CMK (cell line): ENCODE measurements around the gene RASAL1.

Experiments
- DNase-seq: peaks from one replicate; pipeline ENCODE4 v3.0.0-alpha.2; 2010; ENCODE audit warnings: low read depth

The RASAL1 gene

DNA sequence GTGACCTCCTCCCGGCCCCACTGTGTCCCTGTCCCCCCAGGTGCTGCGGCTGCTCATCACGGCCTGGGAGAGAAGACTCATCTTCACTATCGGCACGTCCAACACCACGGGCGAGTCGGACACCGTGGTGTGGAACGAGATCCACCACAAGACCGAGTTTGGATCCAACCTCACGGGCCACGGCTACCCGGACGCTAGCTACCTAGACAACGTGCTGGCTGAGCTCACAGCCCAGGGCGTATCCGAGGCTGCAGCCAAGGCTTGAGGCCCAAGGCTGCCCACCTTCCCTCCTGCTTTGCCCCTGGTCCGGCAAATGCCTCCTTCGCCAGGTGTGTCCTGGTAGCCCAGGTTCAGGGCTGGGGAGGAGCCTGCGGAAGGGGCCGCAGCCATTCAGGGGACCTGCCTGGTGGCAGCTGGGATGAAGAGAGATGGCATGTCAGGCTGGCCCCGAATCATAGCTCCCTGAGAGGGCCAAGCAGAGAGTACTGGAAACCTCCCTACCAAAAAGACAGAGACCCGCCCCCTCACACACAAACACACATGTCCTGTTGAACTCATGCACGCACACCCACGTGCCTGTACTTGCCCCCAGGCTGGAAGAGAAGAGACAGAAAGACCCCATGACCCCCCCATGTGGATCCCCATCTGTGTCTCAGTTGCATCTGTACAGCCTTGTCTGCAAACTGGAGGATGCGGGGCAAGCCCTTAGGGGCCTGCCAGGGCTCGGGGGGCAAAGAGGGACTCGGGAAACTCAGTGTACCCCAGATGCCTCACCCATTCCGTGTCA, 38.7 kb downstream of the RASAL1 start:
- DNase-seq = no peak

DNA sequence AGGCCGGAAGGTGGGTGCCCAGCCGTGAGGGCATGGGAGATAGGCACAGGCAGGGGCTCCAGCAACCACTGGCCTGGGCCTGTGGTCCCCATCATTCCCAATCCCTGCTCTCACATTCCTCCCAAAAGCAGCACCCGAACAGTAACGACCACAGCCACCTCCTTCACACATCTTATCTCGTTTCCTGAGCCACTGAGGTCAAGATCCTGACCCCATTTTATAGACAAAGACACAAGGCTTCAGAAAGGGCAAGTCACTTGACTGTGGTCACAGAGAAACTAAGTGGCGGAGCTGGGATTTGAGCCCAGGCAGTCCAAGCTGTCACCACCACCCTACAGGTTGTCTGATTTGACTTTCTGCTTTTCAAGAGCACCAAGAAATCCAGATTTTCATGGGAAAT, 40.2 kb downstream of the RASAL1 start:
- no peak for DNase-seq

DNA sequence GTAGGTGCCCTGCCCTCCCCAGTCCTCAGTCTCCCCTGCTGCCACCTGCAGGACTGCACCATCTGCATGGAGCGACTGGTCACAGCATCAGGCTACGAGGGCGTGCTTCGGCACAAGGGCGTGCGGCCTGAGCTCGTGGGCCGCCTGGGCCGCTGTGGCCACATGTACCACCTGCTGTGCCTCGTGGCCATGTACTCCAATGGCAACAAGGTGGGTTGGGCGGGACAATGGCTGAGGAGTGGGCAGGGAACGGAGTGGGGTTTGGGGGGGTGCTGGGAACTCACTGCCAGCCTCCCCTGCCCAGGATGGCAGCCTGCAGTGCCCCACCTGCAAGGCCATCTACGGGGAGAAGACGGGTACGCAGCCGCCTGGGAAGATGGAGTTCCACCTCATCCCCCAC, 40.8 kb downstream of the RASAL1 start:
- DNase-seq = no peak

DNA sequence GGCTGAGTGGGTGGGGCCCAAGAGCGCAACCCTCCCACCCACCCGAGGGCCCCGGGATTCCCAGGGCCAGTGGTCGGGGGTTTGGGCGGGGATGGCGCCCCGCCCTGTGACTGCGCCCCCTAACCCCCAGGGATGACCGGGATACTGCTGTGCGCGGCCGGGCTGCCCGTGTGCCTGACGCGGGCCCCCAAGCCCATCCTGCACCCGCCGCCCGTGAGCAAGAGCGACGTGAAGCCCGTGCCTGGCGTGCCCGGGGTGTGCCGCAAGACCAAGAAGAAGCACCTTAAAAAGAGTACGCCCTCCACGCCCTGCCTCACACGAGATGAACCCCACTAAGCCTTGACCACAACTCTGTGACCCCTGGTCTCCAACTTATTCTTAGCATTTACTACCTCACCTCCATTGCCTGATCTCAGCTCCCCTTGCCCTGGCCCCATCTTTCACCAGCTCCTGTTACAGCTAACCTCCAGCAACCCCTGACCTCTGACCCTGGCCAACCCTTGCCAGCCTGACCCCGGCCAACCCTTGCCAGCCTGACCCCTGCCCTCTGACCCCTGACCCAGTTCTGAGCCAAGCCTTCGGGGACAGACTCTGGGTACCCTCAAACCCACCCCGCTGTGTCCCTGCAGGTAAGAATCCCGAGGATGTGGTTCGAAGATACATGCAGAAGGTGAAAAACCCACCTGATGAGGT, 42.0 kb downstream of the RASAL1 start:
- DNase-seq = no peak

DNA sequence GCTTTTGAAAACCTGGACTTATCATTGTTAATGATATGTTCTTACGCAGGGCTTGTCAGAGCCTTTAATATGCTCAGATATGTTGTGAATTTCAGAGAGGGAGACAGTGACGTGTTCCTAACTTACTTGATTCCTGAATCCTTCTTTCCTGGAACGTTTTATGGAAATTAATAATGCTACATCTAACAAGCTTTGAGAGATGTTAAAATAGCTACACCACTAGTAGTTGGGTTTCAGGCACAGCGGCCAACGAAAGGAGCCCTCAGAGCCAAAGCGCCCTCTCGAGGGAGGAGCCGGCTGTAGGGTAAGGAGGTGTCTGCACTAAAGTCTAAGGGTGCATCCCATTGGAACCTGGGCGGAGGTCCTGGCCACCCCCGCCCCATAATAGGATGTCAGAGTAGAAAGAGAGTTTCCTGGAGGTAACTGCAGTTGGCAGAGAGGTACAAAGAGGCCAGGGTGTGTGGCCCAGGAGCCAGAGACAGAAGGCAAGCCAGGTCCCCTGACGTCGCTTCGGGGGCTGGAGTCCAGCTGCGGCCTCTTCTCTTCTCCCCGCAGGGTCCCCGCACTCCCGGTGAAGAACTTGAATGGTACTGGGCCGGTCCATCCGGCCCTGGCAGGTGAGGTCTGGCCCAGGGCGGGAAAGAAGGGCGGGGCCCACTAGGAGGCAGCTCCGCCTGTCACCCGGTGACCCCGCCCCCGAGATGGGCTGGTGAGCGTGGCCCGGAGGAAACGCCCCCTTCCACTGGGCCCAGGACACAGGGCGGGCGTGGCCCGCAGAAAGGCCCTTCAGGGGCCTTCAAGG, 42.8 kb downstream of the RASAL1 start:
- DNase-seq = no peak

DNA sequence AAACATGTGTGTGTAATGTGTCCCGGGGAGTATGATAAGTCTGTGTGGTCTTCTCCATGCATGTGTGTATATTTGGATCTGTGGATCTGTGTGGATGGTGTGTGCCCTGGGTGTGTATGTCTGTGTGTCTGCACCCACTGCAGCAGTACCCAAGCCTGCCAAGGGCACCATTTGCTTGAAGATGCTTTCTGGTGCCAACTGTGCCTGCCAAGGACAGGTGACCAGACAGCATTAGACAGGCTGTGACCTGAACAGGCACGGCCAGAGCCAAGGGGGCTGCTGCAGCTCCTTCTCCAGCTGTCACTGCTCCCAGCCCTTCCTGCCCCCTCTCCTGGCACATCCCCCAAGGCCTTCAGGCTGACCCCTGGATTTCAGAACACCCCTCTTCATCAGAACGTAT, 44.1 kb downstream of the RASAL1 start:
- no peak for DNase-seq

DNA sequence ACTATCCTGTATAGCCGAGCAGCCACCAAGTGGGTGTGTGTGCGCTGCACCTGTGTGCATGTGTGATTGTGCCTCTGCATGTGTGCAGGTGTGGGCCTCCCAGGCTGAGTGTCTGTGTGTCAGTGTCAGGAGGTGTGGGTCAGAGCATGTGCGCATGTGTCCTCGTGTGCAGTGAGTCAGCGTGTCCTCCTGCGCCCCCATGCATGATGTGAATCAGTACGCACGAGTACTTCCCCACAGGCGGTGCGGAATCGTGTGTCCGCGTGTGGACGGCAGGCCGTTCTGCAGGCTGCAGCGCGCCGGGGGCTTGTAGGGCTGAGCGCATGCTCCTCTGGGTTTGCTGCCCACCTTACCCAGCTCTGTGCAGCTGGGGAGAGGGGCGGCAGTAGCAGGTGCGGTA, 44.8 kb downstream of the RASAL1 start:
- no peak for DNase-seq

DNA sequence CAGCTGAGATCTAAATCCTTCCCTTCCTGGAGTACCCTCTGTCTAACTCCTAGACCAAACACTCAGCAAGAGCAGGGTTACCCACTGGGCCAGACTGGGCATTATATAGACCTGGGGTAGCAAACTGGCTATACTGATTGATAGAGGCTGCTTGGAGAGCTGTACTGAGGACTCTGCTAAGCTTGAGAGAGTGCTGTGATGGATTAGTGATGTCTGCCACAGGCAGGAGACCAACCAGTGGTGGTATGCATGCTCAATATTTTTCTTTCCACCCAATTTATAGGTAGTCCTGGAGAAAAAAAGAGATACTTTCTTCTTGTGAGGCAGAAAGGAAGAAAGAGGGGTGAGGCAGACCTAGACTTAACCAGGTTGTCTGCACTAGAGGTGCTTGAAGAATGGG, 45.7 kb downstream of the RASAL1 start:
- no peak for DNase-seq

DNA sequence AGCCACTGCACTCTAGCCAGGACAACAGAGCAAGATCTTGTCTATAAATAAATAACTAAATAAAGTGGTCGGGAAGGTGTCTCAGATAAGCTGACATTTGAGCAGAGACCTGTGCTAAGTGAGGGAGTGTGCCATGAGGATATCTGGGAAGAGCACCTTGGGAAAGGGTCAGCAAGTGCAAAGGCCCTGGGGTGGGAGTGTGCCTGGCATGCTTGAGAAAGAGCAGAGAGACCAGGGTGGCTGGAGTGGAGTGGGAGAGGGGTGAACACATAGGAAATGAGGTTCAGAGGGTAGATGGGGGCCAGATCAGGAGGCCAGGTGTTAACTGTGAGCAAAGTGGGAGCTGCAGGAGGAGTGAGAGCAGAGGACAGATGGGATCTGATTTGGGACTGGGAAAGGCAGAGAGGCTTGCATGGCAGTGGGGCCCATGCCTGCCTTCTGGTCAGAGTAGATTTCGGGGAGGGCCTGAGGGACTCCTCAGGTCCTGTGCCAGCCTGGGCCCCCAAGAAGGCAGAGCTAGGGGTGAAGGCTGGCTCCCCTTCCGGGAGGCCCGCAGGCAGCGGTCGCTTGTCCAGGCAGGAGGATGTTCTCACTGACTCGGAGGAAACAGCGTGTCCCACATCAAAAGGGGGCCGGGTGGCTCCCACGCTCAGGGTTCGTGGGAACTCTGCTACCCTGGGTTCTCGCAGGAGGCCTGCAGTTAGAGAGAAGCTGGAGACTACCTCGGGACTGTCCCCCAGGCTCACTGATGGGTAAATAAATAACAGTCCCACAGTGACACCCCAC, 46.4 kb downstream of the RASAL1 start:
- no peak for DNase-seq

DNA sequence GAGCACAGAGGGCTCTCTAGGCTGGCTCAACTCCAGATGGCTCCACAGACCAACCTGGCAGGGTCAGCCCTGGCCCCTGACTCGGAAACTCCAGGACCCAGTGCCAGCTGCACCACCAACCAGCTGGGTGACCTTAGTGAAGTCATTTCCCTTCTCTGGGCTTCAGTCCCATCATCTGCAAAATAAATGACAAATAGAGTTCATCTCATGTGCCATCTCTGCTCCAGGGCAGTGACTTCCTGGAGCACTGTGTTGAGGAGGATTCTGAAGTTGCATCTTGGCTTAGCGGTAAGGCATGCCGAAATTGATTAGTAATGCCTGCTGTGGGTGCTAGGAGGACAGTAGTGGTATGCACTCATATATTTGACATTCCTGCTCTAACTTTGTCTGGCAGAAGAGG, 47.5 kb downstream of the RASAL1 start:
- DNase-seq = no peak

DNA sequence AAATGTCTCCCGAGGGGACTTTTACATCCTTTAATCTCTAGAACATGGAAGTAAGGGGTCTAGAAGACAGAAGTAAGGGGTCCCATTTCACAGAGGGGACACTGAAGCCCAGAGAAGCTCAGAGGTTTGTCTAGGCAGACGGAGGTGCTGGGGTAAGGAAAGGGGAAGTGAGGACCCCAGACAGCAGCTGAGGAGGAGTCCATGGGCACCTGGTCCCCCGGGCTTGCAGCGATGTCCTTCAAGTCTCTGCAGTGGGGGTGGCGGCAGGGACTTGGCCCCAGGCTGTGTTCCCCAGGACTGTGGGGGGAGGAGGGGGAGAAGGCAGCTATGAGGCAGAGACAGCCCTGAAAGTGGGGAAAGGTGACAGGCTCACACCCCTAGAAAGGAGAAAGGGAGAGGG, 48.4 kb downstream of the RASAL1 start:
- no peak for DNase-seq

DNA sequence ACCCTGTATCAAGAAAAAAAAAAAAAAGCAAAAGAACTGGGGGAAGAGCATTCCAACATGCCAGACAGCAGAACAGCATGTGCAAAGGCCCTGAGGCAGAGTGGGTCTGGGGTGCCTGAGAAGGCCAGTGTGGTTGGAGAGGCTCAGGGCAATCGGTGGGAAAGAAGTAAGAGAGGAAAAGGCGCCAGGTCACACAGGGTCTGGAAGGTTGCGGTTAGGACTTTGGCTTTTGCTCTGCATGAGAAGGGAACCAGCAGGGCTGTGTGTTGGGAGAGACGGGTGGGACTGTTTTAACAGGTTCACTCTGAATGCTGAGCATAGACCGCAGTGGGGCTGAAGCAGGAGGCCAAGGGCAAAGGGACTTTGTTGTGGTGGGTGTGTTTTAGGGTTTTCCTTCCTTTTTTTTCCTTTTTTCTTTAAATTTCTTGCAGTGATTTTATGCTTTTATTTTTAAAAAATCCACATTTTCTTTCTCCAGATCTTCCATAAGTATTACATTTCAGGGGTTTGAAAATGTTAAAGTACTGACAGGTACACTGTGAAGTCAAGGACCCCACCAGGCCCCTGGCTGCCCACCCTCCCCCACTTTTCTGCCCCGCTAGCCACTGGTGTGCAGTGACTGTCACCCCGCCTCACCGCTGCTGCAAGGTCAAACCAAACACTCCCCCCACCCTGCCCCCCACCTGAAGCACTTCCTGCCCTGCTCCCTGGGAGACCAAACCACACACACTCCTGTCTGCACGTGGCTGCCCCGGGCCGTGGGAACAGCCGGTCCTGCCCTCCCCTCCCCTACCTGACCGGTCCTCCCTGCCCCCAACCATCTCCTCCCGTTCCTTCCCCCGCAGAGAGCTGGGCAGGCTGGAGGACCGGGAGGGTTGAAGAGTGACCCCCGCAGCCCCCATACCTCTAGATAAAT, 49.1 kb downstream of the RASAL1 start:
- DNase-seq = no peak

DNA sequence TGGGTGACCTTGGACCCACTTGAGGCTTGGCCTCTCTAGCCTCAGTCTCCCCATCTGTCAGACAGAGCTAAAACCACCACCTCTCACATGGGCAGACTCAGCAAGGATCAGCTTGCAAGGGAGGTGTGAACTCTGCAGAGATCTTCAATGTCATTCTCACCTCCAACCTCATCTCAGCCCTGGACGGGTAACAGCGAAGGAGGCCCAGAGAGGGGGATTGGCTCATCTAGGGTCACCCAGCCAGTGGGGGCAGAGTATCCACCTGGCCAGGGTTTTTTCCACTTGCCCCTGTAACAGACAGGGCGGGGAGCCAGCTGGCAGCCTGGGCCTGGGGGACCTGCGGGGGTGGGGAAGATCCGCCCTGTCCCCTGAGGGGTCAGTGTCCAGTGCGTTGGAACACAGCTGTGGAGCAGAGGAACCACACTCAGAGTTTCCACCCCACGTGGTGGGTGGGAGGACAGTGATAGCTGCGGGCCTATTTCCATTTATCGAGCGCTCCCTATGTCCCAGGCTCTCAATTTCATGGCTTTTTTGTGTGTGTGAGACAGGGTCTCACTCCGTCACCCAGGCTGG, 51.6 kb downstream of the RASAL1 start:
- no peak for DNase-seq

DNA sequence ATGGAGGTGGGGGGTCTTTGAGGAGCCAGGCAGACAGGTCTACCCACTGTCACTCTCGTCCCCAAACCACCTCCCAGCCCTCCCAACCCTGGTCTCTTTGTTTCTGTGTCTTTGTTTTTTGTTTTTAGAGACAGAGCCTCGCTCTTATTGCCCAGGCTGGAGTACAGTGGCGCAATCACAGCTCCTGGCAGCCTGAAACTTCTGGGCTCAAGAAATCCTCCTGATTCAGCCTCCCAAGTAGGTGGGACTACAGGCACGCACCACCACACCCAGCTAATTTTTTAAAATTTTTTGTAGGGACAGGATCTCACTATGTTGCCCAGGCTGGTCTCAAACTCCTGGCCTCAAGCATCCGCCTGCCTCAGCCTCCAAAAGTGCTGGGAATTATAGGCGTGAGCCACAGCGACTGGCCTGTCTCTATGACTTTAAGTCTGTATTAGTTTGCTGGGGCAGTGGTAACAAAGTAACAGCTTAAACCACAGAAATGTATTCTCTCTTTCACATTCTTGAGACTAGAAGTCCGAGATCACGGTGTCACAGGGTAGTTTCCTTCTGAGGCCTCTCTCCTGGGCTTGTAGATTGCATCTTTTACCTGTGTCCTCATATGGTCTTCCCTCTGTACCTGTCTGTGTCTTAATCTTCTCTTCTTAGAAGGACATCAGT, 52.9 kb downstream of the RASAL1 start:
- DNase-seq = no peak

DNA sequence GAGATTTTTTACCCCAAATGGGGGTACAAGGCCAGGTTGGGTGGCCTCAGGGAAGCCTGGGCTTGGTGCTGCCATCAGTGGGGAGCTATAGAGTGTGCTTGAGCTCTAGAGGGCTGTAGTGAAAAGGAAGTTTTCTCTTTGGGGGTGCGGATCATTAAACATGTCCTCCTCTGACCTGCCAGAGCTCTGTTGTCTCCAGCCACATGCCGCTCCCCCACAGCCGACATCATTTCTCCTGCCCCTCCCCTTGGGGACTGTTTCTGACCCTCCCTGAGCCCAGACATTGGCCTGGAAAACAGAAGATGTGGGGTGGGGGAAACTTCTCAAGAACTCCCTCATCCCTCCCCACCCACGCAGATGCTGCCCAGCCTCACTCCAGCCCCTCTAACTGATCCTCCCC, 53.7 kb downstream of the RASAL1 start:
- DNase-seq = no peak

DNA sequence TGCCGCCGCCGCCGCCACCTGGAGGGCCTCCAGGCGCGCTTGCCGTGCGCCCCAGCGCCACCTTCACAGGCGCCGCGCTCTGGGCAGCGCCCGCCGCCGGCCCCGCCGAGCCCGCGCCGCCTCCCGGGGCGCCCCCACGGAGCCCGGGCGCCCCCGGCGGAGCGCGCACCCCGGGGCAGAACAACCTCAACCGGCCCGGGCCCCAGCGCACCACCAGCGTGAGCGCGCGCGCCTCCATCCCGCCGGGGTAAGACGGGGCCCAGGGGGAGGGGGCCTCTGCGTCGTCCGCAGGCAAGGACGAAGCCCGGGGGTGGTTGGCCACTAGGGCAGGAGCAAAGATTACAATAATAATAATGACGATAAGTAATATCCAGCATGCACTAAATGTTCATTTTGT, 57.7 kb downstream of the RASAL1 start:
- no peak for DNase-seq

DNA sequence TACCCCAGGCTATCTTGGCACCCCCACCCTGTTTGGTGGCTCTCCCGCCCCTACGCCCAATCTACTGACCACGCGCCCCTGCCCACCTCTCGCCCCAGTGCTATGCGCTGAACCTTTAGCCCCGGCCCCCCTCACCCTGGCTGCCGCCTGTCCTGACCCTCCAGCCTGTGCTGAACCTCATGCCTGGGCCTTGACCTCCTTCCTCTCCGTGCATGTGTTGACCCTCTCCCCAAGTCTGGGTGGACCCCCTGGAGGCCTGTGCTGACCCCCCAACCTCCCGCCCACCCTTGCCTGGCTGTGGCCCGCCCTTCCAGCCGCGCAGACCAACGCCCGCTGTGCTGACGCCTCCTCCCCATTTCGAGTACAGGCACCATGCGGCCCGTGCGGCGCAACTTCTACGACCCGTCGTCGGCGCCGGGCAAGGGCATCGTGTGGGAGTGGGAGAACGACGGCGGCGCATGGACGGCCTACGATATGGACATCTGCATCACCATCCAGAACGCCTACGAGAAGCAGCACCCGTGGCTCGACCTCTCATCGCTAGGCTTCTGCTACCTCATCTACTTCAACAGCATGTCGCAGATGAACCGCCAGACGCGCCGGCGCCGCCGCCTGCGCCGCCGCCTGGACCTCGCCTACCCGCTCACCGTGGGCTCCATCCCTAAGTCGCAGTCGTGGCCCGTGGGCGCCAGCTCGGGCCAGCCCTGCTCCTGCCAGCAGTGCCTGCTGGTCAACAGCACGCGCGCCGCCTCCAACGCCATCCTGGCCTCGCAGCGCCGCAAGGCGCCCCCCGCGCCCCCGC, 58.3 kb downstream of the RASAL1 start:
- no peak for DNase-seq

DNA sequence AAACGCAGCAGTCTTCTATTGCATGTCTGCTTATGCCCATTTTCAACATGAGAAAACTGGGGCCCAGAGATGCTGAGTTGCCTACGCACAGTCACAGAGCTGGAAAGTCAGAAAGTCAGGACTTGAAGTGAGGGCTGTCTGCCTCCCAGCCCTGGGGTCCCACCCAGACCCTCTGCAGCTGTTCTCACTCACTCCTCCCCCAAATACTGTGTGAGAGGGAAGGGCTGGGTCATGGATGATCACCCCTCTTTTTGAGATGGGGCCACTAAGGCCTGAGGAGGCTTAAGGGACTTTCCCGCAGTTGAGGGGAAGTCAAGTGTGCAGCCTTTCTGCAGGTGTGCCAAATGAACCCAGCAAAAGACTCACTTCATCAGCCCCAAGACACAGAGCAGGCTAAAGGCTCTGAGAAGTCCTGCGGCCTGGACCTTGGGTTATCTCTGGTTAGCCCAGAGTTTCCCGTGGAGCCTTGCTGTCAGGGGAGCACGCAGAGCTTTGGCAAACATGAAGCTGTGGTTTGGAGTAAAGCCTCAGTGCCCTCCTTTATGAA, 60.4 kb downstream of the RASAL1 start:
- no peak for DNase-seq

DNA sequence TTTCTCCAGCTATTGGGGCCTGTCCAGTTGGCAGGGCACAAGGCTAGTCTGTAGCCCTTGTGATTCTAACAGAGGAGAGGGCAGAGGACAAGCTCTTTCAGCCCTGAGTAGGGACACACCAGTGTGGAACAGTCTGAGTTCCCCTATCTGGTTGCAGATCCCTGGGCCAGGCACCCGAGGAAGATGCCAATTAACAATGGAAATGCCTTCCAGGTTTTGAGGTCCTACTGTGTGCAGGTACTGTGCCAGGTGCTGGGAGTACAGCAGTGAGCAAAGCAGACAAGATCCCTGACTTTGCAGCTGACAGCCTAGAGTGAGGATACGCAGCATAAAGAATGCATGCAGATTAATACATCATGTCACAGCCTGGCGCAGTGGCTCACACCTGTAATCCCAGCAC, 62.0 kb downstream of the RASAL1 start:
- no peak for DNase-seq
